ENCODE measurements around the gene VARS2.

- TF ChIP-seq EP300 (IDR thresholded peaks at IDR 0.05) (no peak), CTCF (IDR thresholded peaks at IDR 0.05) (no peak), POLR2AphosphoS5 (IDR thresholded peaks at IDR 0.05) (no peak)
Measured at GRCh38 chr6:30889496-30889885, 24.5 kb upstream of the VARS2 start.

Measured in gastroesophageal sphincter (tissue), 3 donors.